GM23338 (cell line): ENCODE results near the gene NRG3.

ENCODE experiments used
- CREB1 ChIP-seq: fragments of 250-450 bp; sonication (Bioruptor Pico); IDR thresholded peaks from 2 replicates; pipeline ENCODE4 v1.5.0; 2020; ENCODE audit warnings: low read depth, mild to moderate bottlenecking, moderate library complexity
- EZH2 ChIP-seq: fragments of 200-600 bp; sonication (generic); IDR thresholded peaks from one replicate; pipeline ENCODE4 v1.8.0; 2017; ENCODE audit warnings: antibody characterized with exemption, mild to moderate bottlenecking, low read depth; ENCODE audit not compliant: unreplicated experiment
- EZH2phosphoT487 ChIP-seq: fragments of 200-600 bp; sonication (generic); IDR thresholded peaks from one replicate; pipeline ENCODE4 v1.8.1; 2018; ENCODE audit warnings: antibody characterized with exemption; ENCODE audit not compliant: unreplicated experiment
- NANOG ChIP-seq: IDR thresholded peaks from 2 replicates; pipeline ENCODE4 v1.6.1; 2016; ENCODE audit warnings: antibody characterized with exemption, borderline replicate concordance
- POLR2AphosphoS5 ChIP-seq: IDR thresholded peaks from 2 replicates; pipeline ENCODE4 v1.6.1; 2016; ENCODE audit warnings: antibody characterized with exemption, low read depth
- STAT1 ChIP-seq: IDR thresholded peaks from one replicate; pipeline ENCODE4 v1.6.1; 2016; ENCODE audit warnings: antibody characterized with exemption; ENCODE audit not compliant: unreplicated experiment
- ZNF114 ChIP-seq: fragments of 250-450 bp; sonication (Bioruptor Pico); IDR thresholded peaks from 2 replicates; pipeline ENCODE4 v1.5.0; 2020; ENCODE audit warnings: mild to moderate bottlenecking, moderate library complexity
- ZNF331 ChIP-seq: fragments of 250-450 bp; sonication (Bioruptor Pico); IDR thresholded peaks from 2 replicates; pipeline ENCODE4 v1.5.0; 2020; ENCODE audit warnings: low read depth, mild to moderate bottlenecking, moderate library complexity
- TF ChIP-seq, protein P1 (sequence below), 2 experiments: fragments of 200-600 bp in 1 of 2; sonication (generic) in 1 of 2; conservative IDR thresholded peaks; 2 replicates each; pipeline versions ENCODE4 v1.5.1 to v1.6.1; 2016 to 2017; ENCODE audit warnings: antibody characterized with exemption in 2 of 2, low read depth in 2 of 2, mild to moderate bottlenecking in 2 of 2, moderate library complexity in 1 of 2
- TF ChIP-seq, protein P2 (sequence below): IDR thresholded peaks from one replicate; pipeline ENCODE4 v1.6.1; 2018; ENCODE audit warnings: antibody characterized with exemption; ENCODE audit not compliant: unreplicated experiment
- TF ChIP-seq, protein P3 (sequence below): IDR thresholded peaks from 2 replicates; pipeline ENCODE4 v1.6.1; 2016; ENCODE audit warnings: antibody characterized with exemption
- TF ChIP-seq, protein P4 (sequence below): fragments of 250-450 bp; sonication (Bioruptor Pico); IDR thresholded peaks from 2 replicates; pipeline ENCODE4 v1.5.0; 2020; ENCODE audit warnings: mild to moderate bottlenecking, moderate library complexity

DNA sequence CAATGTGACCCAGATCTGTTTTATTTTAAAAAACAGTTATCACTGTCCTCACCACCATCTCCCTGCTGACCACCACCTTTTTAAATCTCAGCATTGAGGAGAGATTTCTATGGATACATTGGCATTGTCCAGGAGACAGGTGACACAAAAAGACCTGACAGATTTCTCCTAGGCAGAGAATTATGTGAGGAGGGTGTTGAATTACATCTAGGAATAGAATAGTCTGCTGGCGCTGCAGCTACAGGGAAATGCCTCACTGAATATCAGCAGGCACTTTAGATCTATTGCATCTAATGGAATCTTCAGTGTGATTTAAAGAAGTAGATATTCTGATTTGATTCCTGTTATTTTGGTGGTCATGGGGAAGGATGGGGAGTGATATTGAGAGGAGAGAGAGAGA is 593.5 kb downstream of the NRG3 start:
- TF ChIP-seq, protein P1, sequence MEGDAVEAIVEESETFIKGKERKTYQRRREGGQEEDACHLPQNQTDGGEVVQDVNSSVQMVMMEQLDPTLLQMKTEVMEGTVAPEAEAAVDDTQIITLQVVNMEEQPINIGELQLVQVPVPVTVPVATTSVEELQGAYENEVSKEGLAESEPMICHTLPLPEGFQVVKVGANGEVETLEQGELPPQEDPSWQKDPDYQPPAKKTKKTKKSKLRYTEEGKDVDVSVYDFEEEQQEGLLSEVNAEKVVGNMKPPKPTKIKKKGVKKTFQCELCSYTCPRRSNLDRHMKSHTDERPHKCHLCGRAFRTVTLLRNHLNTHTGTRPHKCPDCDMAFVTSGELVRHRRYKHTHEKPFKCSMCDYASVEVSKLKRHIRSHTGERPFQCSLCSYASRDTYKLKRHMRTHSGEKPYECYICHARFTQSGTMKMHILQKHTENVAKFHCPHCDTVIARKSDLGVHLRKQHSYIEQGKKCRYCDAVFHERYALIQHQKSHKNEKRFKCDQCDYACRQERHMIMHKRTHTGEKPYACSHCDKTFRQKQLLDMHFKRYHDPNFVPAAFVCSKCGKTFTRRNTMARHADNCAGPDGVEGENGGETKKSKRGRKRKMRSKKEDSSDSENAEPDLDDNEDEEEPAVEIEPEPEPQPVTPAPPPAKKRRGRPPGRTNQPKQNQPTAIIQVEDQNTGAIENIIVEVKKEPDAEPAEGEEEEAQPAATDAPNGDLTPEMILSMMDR (conservative IDR thresholded peaks at IDR 0.05; ENCODE audit: low read depth in 2 of 2) = no peak
- TF ChIP-seq CREB1 (CRISPR knock-in tag) (no peak), EZH2 (no peak), EZH2phosphoT487 (no peak), NANOG (no peak), POLR2AphosphoS5 (no peak), ZNF331 (no peak), ZNF114 (no peak), STAT1 (no peak)
- TF ChIP-seq, protein P2, sequence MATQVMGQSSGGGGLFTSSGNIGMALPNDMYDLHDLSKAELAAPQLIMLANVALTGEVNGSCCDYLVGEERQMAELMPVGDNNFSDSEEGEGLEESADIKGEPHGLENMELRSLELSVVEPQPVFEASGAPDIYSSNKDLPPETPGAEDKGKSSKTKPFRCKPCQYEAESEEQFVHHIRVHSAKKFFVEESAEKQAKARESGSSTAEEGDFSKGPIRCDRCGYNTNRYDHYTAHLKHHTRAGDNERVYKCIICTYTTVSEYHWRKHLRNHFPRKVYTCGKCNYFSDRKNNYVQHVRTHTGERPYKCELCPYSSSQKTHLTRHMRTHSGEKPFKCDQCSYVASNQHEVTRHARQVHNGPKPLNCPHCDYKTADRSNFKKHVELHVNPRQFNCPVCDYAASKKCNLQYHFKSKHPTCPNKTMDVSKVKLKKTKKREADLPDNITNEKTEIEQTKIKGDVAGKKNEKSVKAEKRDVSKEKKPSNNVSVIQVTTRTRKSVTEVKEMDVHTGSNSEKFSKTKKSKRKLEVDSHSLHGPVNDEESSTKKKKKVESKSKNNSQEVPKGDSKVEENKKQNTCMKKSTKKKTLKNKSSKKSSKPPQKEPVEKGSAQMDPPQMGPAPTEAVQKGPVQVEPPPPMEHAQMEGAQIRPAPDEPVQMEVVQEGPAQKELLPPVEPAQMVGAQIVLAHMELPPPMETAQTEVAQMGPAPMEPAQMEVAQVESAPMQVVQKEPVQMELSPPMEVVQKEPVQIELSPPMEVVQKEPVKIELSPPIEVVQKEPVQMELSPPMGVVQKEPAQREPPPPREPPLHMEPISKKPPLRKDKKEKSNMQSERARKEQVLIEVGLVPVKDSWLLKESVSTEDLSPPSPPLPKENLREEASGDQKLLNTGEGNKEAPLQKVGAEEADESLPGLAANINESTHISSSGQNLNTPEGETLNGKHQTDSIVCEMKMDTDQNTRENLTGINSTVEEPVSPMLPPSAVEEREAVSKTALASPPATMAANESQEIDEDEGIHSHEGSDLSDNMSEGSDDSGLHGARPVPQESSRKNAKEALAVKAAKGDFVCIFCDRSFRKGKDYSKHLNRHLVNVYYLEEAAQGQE = no peak
- TF ChIP-seq, protein P3, sequence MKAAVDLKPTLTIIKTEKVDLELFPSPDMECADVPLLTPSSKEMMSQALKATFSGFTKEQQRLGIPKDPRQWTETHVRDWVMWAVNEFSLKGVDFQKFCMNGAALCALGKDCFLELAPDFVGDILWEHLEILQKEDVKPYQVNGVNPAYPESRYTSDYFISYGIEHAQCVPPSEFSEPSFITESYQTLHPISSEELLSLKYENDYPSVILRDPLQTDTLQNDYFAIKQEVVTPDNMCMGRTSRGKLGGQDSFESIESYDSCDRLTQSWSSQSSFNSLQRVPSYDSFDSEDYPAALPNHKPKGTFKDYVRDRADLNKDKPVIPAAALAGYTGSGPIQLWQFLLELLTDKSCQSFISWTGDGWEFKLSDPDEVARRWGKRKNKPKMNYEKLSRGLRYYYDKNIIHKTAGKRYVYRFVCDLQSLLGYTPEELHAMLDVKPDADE = no peak
- TF ChIP-seq, protein P4, sequence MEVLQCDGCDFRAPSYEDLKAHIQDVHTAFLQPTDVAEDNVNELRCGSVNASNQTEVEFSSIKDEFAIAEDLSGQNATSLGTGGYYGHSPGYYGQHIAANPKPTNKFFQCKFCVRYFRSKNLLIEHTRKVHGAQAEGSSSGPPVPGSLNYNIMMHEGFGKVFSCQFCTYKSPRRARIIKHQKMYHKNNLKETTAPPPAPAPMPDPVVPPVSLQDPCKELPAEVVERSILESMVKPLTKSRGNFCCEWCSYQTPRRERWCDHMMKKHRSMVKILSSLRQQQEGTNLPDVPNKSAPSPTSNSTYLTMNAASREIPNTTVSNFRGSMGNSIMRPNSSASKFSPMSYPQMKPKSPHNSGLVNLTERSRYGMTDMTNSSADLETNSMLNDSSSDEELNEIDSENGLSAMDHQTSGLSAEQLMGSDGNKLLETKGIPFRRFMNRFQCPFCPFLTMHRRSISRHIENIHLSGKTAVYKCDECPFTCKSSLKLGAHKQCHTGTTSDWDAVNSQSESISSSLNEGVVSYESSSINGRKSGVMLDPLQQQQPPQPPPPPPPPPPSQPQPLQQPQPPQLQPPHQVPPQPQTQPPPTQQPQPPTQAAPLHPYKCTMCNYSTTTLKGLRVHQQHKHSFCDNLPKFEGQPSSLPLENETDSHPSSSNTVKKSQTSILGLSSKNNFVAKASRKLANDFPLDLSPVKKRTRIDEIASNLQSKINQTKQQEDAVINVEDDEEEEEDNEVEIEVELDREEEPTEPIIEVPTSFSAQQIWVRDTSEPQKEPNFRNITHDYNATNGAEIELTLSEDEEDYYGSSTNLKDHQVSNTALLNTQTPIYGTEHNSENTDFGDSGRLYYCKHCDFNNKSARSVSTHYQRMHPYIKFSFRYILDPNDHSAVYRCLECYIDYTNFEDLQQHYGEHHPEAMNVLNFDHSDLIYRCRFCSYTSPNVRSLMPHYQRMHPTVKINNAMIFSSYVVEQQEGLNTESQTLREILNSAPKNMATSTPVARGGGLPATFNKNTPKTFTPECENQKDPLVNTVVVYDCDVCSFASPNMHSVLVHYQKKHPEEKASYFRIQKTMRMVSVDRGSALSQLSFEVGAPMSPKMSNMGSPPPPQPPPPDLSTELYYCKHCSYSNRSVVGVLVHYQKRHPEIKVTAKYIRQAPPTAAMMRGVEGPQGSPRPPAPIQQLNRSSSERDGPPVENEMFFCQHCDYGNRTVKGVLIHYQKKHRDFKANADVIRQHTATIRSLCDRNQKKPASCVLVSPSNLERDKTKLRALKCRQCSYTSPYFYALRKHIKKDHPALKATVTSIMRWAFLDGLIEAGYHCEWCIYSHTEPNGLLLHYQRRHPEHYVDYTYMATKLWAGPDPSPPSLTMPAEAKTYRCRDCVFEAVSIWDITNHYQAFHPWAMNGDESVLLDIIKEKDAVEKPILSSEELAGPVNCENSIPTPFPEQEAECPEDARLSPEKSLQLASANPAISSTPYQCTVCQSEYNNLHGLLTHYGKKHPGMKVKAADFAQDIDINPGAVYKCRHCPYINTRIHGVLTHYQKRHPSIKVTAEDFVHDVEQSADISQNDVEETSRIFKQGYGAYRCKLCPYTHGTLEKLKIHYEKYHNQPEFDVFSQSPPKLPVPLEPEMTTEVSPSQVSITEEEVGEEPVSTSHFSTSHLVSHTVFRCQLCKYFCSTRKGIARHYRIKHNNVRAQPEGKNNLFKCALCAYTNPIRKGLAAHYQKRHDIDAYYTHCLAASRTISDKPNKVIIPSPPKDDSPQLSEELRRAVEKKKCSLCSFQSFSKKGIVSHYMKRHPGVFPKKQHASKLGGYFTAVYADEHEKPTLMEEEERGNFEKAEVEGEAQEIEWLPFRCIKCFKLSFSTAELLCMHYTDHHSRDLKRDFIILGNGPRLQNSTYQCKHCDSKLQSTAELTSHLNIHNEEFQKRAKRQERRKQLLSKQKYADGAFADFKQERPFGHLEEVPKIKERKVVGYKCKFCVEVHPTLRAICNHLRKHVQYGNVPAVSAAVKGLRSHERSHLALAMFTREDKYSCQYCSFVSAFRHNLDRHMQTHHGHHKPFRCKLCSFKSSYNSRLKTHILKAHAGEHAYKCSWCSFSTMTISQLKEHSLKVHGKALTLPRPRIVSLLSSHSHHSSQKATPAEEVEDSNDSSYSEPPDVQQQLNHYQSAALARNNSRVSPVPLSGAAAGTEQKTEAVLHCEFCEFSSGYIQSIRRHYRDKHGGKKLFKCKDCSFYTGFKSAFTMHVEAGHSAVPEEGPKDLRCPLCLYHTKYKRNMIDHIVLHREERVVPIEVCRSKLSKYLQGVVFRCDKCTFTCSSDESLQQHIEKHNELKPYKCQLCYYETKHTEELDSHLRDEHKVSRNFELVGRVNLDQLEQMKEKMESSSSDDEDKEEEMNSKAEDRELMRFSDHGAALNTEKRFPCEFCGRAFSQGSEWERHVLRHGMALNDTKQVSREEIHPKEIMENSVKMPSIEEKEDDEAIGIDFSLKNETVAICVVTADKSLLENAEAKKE (CRISPR knock-in tag) = no peak
